CD4-positive, alpha-beta memory T cell (primary cell): ENCODE results near the gene ZXDC. TPM values are rescaled to one million over a fixed set of nuclear protein-coding genes. Genes with fewer than 3 reads are reported as not detected.

Experiments used
- CTCF ChIA-PET: fragments of 350-600 bp; sonication (Branson Sonifier 250); formaldehyde crosslinking; loops from one replicate; lab custom pipeline; 2021; ENCODE audit warnings: inconsistent platforms; ENCODE audit not compliant: partially characterized antibody; lab: Charles Lee
- POLR2A ChIA-PET: fragments of 350-600 bp; sonication (Branson Sonifier 250); formaldehyde crosslinking; loops from one replicate; lab custom pipeline; 2021; ENCODE audit not compliant: partially characterized antibody; lab: Charles Lee
- DNase-seq, 5 donors: peaks; one replicate each; pipeline versions ENCODE4 v3.0.0 to v3.0.0-alpha.2; 2020 to 2022; ENCODE audit warnings: mixed read lengths in 1 of 5
- H3K27ac ChIP-seq: one replicate; pipeline ENCODE4 v1.7.0; 2013; ENCODE audit warnings: low read depth, low read length
- H3K27me3 ChIP-seq: 2 replicates; pipeline ENCODE4 v1.7.0; 2013; ENCODE audit warnings: mild to moderate bottlenecking, low read length, moderate library complexity; ENCODE audit not compliant: insufficient read depth
- H3K36me3 ChIP-seq: 2 replicates; pipeline ENCODE4 v1.7.0; 2013; ENCODE audit warnings: mild to moderate bottlenecking, low read length, moderate library complexity; ENCODE audit not compliant: insufficient read depth
- H3K4me1 ChIP-seq: 2 replicates; pipeline ENCODE4 v1.7.0; 2013; ENCODE audit warnings: mild to moderate bottlenecking, low read length, moderate library complexity; ENCODE audit not compliant: insufficient read depth
- H3K4me3 ChIP-seq, 2 donors: one replicate each; pipeline ENCODE4 v1.7.0; 2013; ENCODE audit warnings: low read length in 2 of 2, mild to moderate bottlenecking in 1 of 2
- H3K9me3 ChIP-seq, 2 donors: one replicate each; pipeline ENCODE4 v1.7.0; 2013; ENCODE audit warnings: low read length in 2 of 2, control low read depth in 1 of 2; ENCODE audit not compliant: control insufficient read depth in 1 of 2
- H3K27ac Mint-ChIP-seq, 7 donors: one replicate each; pipeline ENCODE4 v1.8.0; 2020 to 2021; ENCODE audit warnings: mixed read lengths in 7 of 7, mild to moderate bottlenecking in 6 of 7, inconsistent platforms in 3 of 7, moderate library complexity in 3 of 7
- H3K27me3 Mint-ChIP-seq, 2 donors: one replicate each; pipeline ENCODE4 v1.8.0; 2020 to 2021; ENCODE audit warnings: mixed read lengths in 2 of 2
- H3K36me3 Mint-ChIP-seq, 2 donors: one replicate each; pipeline ENCODE4 v1.8.0; 2020 to 2021; ENCODE audit warnings: mixed read lengths in 2 of 2, inconsistent platforms in 1 of 2, mild to moderate bottlenecking in 1 of 2
- H3K4me1 Mint-ChIP-seq, 4 donors: one replicate each; pipeline ENCODE4 v1.8.0; 2020 to 2021; ENCODE audit warnings: mixed read lengths in 4 of 4, mild to moderate bottlenecking in 1 of 4
- H3K4me3 Mint-ChIP-seq, 8 donors: one replicate each; pipeline ENCODE4 v1.8.0; 2020 to 2021; ENCODE audit warnings: mixed read lengths in 8 of 8, mild to moderate bottlenecking in 7 of 8, moderate library complexity in 6 of 8, inconsistent platforms in 3 of 8
- H3K9me3 Mint-ChIP-seq, 8 donors: one replicate each; pipeline ENCODE4 v1.8.0; 2020 to 2021; ENCODE audit warnings: mixed read lengths in 8 of 8, mild to moderate bottlenecking in 5 of 8, inconsistent platforms in 3 of 8, moderate library complexity in 1 of 8
- intact Hi-C: fragments of 100-400 bp; cut with micrococcal nuclease; formaldehyde crosslinking; loops from one replicate; pipeline ENCODE4 v1.15.1; 2023
- polyA plus RNA-seq, 2 donors: library from polyadenylated mRNA; unstranded; fragments of 300-500 nt; fragmentation: Illumina TruSeq; gene quantifications; one replicate each; pipeline ENCODE4 v1.2.3, GENCODE V29; 2021
- total RNA-seq, 2 experiments: library from RNA; stranded (reverse); gene quantifications; one replicate each; pipeline ENCODE4 v1.2.3, GENCODE V29; 2021

ZXDC gene
- total and polyA plus RNA-seq, 4 experiments from 2014 or later: 10.3 to 66.3 (median 42.9) TPM

DNA sequence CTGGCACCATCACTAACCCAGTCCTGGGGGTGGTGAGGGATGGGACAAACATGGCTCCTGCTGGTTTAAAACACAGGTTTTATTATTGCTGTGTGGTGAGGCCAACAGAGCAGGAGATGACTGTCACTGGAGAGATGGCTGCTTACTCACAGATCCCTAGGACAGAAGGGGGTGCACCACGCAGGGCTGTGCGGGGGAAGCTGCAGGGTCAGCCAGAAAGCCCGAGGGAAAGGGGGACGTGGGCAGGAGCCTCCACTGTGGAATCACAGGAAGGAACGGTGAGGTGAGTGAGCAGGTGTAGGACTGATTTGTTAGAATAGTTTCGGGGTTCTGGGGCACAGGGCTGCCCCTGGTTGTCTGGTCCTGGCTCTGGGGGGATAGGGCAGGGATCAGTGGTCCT lies 73.5 kb downstream of the ZXDC start:
- DNase-seq: no peak
- Histone ChIP-seq H3K27ac (no peak overlapping the region), H3K4me1 (no peaks in the 10 kb centered on the region), H3K4me3 (no peak overlapping the region), H3K36me3 (no peaks in the 10 kb centered on the region), H3K27me3 (no peaks in the 10 kb centered on the region), H3K9me3 (no peaks in the 10 kb centered on the region)
- intact Hi-C loops: no loop called here
- peaks cover 0 to 2% (median 0%) of the 10 kb centered on the region in 8 donors for H3K9me3 Mint-ChIP-seq
- H3K36me3 Mint-ChIP-seq: no peaks in the 10 kb centered on the region
- peaks cover 7 to 28% of the 10 kb centered on the region in 2 donors for H3K27me3 Mint-ChIP-seq
- no peaks in the 10 kb centered on the region for H3K4me1 Mint-ChIP-seq
- H3K27ac Mint-ChIP-seq: no peak overlapping the region
- POLR2A ChIA-PET: no interaction called here
- no peak overlapping the region for H3K4me3 Mint-ChIP-seq
- CTCF ChIA-PET: no interaction called here

DNA sequence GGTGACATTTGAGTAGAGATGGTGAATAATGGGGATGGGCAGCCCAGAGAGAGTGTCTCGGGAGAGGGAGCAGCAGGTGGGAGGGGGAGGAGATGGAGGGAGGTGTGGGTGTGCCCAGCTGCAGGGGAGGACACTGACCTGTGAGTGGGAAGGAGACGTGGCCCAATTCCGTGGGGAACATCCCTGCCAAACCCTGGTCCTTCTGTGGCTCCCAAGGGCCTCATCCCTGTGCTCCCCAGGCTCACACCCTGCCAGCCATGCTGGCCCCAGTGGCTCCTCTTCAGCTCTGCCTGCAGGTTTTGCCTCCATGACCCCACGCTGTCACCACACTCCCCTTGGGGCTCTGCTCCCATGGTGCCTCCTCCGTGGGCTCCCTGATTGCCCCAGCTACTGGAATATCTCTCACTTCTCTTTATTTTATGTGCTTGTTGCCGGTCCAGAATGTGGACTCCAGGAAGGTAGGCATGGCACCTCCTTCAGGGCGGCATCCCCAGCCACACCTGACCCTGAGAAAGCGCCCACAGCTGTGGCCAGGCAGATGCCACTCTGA lies 74.0 kb downstream of the ZXDC start:
- CTCF ChIA-PET: no interaction called here
- H3K4me1 ChIP-seq: no peaks in the 10 kb centered on the region
- Mint-ChIP-seq H3K27ac (no peak overlapping the region), H3K36me3 (no peaks in the 10 kb centered on the region), H3K4me1 (no peaks in the 10 kb centered on the region), H3K4me3 (no peak overlapping the region), H3K9me3 (no peaks in the 10 kb centered on the region), H3K27me3 (peaks cover 7 to 28% of the 10 kb centered on the region in 2 donors)
- DNase-seq: no peak
- H3K9me3 ChIP-seq: no peaks in the 10 kb centered on the region
- intact Hi-C loops: no loop called here
- no peaks in the 10 kb centered on the region for H3K27me3 ChIP-seq
- H3K27ac ChIP-seq: no peak overlapping the region
- H3K4me3 ChIP-seq: no peak overlapping the region
- no peaks in the 10 kb centered on the region for H3K36me3 ChIP-seq
- POLR2A ChIA-PET: no interaction called here

DNA sequence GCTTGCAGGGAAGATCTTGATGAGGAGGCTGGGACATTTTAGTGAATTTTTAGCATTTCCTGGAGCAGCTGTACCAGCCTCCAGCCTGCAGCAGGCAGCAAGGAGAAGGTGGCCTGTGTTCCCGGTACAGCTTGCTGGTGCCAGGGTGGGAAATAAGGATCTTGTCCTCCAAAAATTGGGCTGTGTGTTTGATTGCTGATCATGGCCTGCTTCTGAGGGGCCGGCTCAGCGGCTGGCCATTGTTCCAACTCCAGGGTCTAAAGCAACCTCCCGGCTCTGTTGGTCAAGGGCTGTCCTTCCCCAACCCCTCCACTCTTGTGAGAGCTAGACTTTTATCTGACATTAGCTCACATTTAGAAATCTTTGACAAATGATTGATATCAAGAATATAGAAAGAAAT lies 75.9 kb downstream of the ZXDC start:
- Histone ChIP-seq H3K9me3 (no peaks in the 10 kb centered on the region), H3K27ac (no peak overlapping the region), H3K4me1 (no peaks in the 10 kb centered on the region), H3K36me3 (no peaks in the 10 kb centered on the region), H3K27me3 (no peaks in the 10 kb centered on the region), H3K4me3 (no peak overlapping the region)
- Mint-ChIP-seq H3K36me3 (no peaks in the 10 kb centered on the region), H3K4me3 (no peak overlapping the region), H3K4me1 (no peaks in the 10 kb centered on the region), H3K9me3 (no peaks in the 10 kb centered on the region), H3K27me3 (peaks cover 11 to 24% of the 10 kb centered on the region in 2 donors), H3K27ac (no peak overlapping the region)
- intact Hi-C loops: no loop called here
- POLR2A ChIA-PET: no interaction called here
- DNase-seq: no peak
- CTCF ChIA-PET: no interaction called here

DNA sequence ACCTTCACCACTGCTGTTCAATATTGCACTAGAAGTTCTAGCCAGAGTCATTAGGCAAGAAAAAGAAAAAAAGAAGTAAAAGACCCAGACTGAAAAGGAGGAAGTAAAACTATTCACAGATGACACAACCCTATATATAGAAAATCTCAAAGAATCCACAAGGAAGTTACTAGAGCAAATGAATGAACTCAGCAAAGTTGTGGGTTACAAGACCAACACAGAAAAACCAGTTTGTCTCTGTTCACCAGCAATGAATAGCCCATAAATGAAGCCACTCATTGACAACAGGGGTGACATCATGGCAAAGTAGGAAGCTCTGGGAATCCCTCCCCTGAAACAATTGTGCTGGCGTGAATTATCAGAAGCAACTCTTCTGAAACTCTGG lies 76.3 kb downstream of the ZXDC start:
- H3K27me3 ChIP-seq: no peaks in the 10 kb centered on the region
- H3K4me3 ChIP-seq: no peak overlapping the region
- H3K4me3 Mint-ChIP-seq: no peak overlapping the region
- no peaks in the 10 kb centered on the region for H3K9me3 ChIP-seq
- no peak overlapping the region for H3K27ac Mint-ChIP-seq
- POLR2A ChIA-PET: no interaction called here
- no peaks in the 10 kb centered on the region for H3K36me3 ChIP-seq
- H3K27me3 Mint-ChIP-seq: peaks cover 12 to 24% of the 10 kb centered on the region in 2 donors
- DNase-seq: no peak
- no peaks in the 10 kb centered on the region for H3K4me1 Mint-ChIP-seq
- intact Hi-C loops: no loop called here
- CTCF ChIA-PET: no interaction called here
- H3K4me1 ChIP-seq: no peaks in the 10 kb centered on the region
- H3K36me3 Mint-ChIP-seq: no peaks in the 10 kb centered on the region
- H3K27ac ChIP-seq: no peak overlapping the region
- H3K9me3 Mint-ChIP-seq: no peaks in the 10 kb centered on the region

DNA sequence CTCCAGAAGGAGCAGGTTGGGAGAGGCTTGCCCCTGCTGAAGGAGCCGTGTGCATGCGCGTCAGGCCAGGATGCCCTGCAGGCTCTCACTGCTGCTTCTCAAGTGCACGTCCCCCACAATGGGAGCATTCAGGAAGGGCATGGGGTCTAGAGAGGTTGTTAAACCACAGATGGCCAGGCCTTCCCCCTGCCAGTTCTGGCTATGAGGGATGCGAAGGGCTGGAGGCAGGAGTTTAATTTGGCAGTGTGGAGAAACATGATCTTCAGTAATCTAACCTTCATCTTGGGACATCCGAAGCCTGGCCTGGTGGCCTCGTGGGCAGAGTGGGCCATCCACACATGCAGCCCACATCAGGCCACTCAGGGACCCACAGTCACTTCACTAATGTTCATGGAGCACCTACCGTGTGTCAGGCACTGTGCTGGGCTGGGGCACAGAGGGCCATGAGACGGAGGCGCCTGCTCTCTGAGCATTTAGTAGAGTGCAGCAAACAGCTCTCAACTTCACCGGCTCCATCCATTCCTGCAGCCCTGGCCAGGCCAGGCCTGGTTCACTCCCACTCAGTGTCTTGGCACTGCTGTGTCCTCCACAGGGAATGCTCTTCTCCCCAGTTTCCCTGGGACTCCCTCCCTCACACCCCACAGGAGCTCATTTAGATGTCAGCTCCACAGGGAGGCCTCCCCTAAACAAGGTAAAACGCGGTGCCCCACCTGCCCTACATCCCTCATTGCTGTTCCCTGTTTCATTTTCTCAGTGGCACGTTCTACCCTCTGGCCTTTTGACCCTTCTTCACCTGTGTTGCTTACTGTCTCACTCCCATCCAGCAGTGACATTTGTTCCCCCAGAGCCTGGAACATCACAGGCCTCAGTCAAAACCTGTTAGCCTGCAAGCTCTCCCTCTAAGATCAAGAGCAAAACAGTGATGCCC lies 77.0 kb downstream of the ZXDC start:
- no peaks in the 10 kb centered on the region for H3K9me3 Mint-ChIP-seq
- DNase-seq: no peak
- Histone ChIP-seq H3K27me3 (no peaks in the 10 kb centered on the region), H3K4me3 (no peak overlapping the region), H3K36me3 (no peaks in the 10 kb centered on the region), H3K4me1 (no peaks in the 10 kb centered on the region), H3K9me3 (no peaks in the 10 kb centered on the region), H3K27ac (no peak overlapping the region)
- H3K4me1 Mint-ChIP-seq: no peaks in the 10 kb centered on the region
- H3K27me3 Mint-ChIP-seq: peaks cover 19 to 27% of the 10 kb centered on the region in 2 donors
- CTCF ChIA-PET: no interaction called here
- POLR2A ChIA-PET: no interaction called here
- H3K4me3 Mint-ChIP-seq: no peak overlapping the region
- H3K36me3 Mint-ChIP-seq: no peaks in the 10 kb centered on the region
- intact Hi-C loops: no loop called here
- H3K27ac Mint-ChIP-seq: no peak overlapping the region

DNA sequence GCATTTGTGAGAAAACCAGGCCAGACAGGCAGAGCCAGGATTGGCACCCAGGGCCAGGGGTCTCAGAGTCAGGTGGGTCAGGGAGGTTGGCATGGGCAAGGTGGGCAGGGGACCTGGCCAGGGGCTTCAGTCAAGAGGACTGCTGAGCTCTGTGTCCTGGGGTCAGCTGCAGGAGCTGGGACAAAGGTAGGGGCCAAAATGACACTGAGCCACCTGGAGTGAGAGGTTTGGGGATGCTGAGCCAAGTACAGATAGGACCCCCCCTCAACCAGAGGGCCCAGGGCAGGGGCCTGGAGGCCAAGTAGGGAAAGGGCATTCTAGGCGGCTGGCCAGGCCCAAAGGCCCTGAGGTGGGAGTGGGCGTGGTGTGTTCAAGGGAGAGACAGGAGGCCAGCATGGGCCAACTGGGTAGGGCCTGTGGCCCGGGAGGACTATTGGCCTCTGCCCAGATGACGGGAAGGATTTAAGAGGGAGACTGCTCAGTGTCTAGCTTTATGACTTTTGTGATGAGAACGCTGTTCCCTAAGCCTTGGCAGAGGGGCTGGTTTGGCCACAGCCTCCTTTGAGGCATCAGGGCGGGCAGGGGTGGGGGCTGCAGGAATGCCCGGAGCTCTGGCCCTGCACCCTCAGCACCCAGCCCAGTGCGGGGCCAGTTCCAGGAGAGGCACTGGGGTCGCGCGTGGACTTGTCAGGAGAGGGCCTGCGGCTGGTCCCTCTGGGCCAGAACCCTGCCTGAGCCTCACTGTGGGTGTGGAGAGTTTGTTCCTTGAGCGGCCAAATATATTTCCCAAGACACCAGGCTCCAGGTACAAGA lies 77.9 kb downstream of the ZXDC start:
- peaks cover 25 to 35% of the 10 kb centered on the region in 2 donors for H3K27me3 Mint-ChIP-seq

DNA sequence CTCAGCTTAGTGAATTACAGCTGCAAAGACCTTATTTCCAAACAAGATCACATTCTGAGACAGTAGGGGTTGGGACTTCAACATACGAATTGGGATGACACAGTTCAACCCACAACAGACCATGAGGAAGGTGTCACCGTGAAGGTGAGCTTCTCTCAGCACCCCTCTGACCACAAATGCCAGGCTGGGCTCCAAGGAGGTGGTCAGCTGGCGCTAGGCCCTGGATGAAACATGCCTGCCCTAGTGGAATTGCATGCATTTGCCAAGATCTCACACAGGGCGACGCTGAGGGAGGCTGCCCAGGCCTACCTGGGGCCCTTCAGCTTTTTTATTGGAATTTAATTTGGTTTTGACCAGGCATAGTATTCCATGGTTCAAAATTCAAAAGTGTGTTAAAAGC lies 79.2 kb downstream of the ZXDC start:
- ChIA-PET POLR2A (no interaction called here), CTCF (interaction anchor here (1.8 kb wide), 1 partner anchor 10 kb away, joined by 3 read pairs; no protein-coding TSS in a partner anchor)
- no peak overlapping the region for H3K27ac Mint-ChIP-seq

More for the DNA sequence above, 77.9 kb downstream of the ZXDC start:
- H3K36me3 Mint-ChIP-seq: no peaks in the 10 kb centered on the region
- intact Hi-C loops: no loop called here
- Histone ChIP-seq H3K27me3 (no peaks in the 10 kb centered on the region), H3K27ac (no peak overlapping the region), H3K36me3 (no peaks in the 10 kb centered on the region), H3K4me1 (no peaks in the 10 kb centered on the region), H3K9me3 (no peaks in the 10 kb centered on the region), H3K4me3 (no peak overlapping the region)
- no peaks in the 10 kb centered on the region for H3K4me1 Mint-ChIP-seq
- H3K9me3 Mint-ChIP-seq: no peaks in the 10 kb centered on the region
- H3K4me3 Mint-ChIP-seq: no peak overlapping the region
- ChIA-PET CTCF (no interaction called here), POLR2A (no interaction called here)
- no peak overlapping the region for H3K27ac Mint-ChIP-seq
- DNase-seq: no peak

More for the DNA sequence above, 79.2 kb downstream of the ZXDC start:
- intact Hi-C loops: no loop called here
- Mint-ChIP-seq H3K36me3 (no peaks in the 10 kb centered on the region), H3K4me1 (no peaks in the 10 kb centered on the region), H3K9me3 (no peaks in the 10 kb centered on the region), H3K4me3 (no peak overlapping the region), H3K27me3 (peaks cover 35% of the 10 kb centered on the region in 2 donors)
- H3K27me3 ChIP-seq: no peaks in the 10 kb centered on the region
- no peak overlapping the region for H3K27ac ChIP-seq
- no peak overlapping the region for H3K4me3 ChIP-seq
- no peaks in the 10 kb centered on the region for H3K4me1 ChIP-seq
- no peaks in the 10 kb centered on the region for H3K9me3 ChIP-seq
- no peak for DNase-seq
- no peaks in the 10 kb centered on the region for H3K36me3 ChIP-seq
